Measurements from ENCODE around the gene JOSD2. TPM values are rescaled to one million over a fixed set of nuclear protein-coding genes. Genes with fewer than 3 reads are reported as not detected.

JOSD2 gene
- total RNA-seq, 1 experiment from 2014 or later = 5.4 TPM

DNA sequence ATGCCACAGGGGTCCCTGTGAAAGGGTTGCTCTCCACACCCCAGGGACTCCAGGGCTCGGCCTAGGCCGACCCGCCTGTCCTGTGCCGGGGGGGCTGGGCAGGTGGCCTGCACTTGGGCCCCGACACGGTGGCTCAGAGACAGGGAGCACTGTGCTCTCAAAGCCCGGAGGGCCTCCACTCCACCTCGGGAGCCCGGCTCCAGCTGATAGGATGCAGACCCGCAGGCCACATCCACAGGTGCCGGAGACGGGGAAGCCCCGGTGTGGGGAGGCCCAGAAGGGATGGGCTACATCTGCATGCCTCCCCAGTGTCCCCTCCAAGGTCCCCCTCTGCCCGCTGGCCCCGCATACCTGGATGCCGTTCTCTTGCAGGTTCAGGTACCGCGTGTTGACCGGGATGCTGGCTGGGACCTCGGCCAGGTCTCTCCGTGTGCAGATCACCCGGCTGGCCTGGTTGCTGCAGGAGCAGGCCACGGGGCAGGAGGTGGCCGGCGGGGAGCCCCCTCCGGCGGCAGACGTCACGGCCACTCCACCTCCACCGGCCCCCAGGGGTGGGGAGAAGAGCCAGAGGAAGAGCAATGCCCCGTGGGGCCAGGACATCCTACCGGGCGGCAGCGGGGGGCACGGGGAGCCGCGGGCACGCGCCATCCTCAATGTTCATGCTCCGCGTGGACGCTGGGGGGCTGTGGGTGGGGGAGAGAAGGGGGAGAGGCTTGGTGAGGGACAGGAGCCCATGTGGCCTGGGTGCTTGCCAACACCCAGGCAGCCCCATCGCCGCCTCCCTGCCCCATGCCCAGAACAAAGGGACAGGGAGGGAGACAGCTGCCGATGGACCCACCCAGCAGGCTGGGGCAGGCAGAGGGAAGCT, 37.4 kb upstream of the JOSD2 start:
- no peaks in the 10 kb centered on the region for H4K20me1 ChIP-seq (ENCODE audit: control insufficient read depth, insufficient read depth, insufficient read length)
- H3K9me3 ChIP-seq (ENCODE audit: control insufficient read depth, low read depth, low read length) = no peaks in the 10 kb centered on the region
- no peak overlapping the region for H2BK5ac ChIP-seq (ENCODE audit: insufficient read length, low read length)
- no peak overlapping the region for H3K4me2 ChIP-seq (ENCODE audit: insufficient read depth, insufficient read length, low read length)
- no peak overlapping the region for H3T11ph ChIP-seq (ENCODE audit: low read length)
- H3K27me3 ChIP-seq (ENCODE audit: insufficient read depth, low read length) = no peaks in the 10 kb centered on the region; the same call in 1 of the 2 replicates
- no CpG with 5 or more reads among the region's 45 CpGs for WGBS (ENCODE audit: extremely low coverage, insufficient read length, low lambda C conversion rate)
- no peaks in the 10 kb centered on the region for H3K79me2 ChIP-seq (ENCODE audit: insufficient read depth, low read length)
- no peak overlapping the region for H3K9ac ChIP-seq (ENCODE audit: extremely low read depth, insufficient read length, low read length)
- H4K91ac ChIP-seq (ENCODE audit: insufficient read length, low read depth, low read length) = no peak overlapping the region
- no peak overlapping the region for H3K18ac ChIP-seq (ENCODE audit: insufficient read length, low read depth, low read length)
- peaks cover 0 to 5% (median 0%) of the 10 kb centered on the region in 3 experiments; a peak in 1 of 7 replicates for H3K36me3 Mint-ChIP-seq (ENCODE audit: insufficient read depth in 1 of 3, low read depth in 3 of 3)
- TF ChIP-seq CTCF (conservative IDR thresholded peaks at IDR 0.05) = no peak
- H3K27me3 Mint-ChIP-seq (ENCODE audit: low read depth) = peaks cover 51% of the 10 kb centered on the region
- H2AK5ac ChIP-seq (ENCODE audit: insufficient read length, low read length) = no peak overlapping the region
- H3K4me3 Mint-ChIP-seq = no peak overlapping the region
- no peaks in the 10 kb centered on the region; a peak in 1 of 5 replicates for H3K9me3 Mint-ChIP-seq
- H3K23me2 ChIP-seq (ENCODE audit: insufficient read length, low read depth, low read length, poor library complexity, severe bottlenecking) = no peaks in the 10 kb centered on the region
- no peak overlapping the region for H2BK20ac ChIP-seq (ENCODE audit: low read depth, low read length, poor library complexity, severe bottlenecking)
- H3K4me1 Mint-ChIP-seq = peaks cover 4 to 32% of the 10 kb centered on the region in 2 experiments
- no peak overlapping the region for H2BK120ac ChIP-seq (ENCODE audit: low read depth, low read length, poor library complexity, severe bottlenecking)
- no peak overlapping the region for H2AFZ ChIP-seq (ENCODE audit: low read length)
- H4K5ac ChIP-seq (ENCODE audit: insufficient read length, low read depth, low read length) = no peak overlapping the region
- no peaks in the 10 kb centered on the region for H3K79me1 ChIP-seq (ENCODE audit: insufficient read depth, low read depth, low read length, poor library complexity, severe bottlenecking)
- no peak overlapping the region for H3K14ac ChIP-seq (ENCODE audit: insufficient read depth, low read length)
- H3K56ac ChIP-seq (ENCODE audit: insufficient read length, low read depth, low read length) = no peak overlapping the region
- no peaks in the 10 kb centered on the region for H3K4me1 ChIP-seq (ENCODE audit: insufficient read depth, low read length)
- peak overlapping the region in 1 of 3 experiments; percentile 68; a peak in 1 of 7 replicates for H3K27ac Mint-ChIP-seq
- no peak for DNase-seq
- no peak overlapping the region for H3K23ac ChIP-seq (ENCODE audit: insufficient read length, low read depth, low read length)
- H4K8ac ChIP-seq (replicated peaks; ENCODE audit: insufficient read length, low read depth, low read length) = no peak overlapping the region
- no peak overlapping the region for H2BK12ac ChIP-seq (ENCODE audit: insufficient read length, low read depth, low read length)
- no peak overlapping the region for H2BK15ac ChIP-seq (ENCODE audit: low read depth, low read length)
- no peak overlapping the region for H3K27ac ChIP-seq (ENCODE audit: insufficient read length, low read depth, low read length)
- H3K4ac ChIP-seq (ENCODE audit: low read depth, low read length) = no peak overlapping the region

Measured in H9 (cell line).